Mesenchymal stem cell (in vitro differentiated cells and primary cell): ENCODE measurements around the gene C4orf50.
"Not testable (repeated sequence)": the region's sequence is repeated elsewhere in the genome, so short reads cannot be mapped to it uniquely, and the experiment has no call there.

Experiments used
- DNase-seq: peaks from one replicate; pipeline ENCODE4 v3.0.0-alpha.2; 2013
- H2AFZ ChIP-seq: one replicate; pipeline ENCODE4 v1.6.1; 2013; ENCODE audit warnings: low read depth, mild to moderate bottlenecking, control low read depth, inconsistent platforms, low read length, moderate library complexity
- H2AK5ac ChIP-seq: 2 replicates; pipeline ENCODE4 v1.6.1; 2013; ENCODE audit warnings: low read length, moderate library complexity, mild to moderate bottlenecking, inconsistent platforms; ENCODE audit not compliant: severe bottlenecking
- H2BK120ac ChIP-seq: one replicate; pipeline ENCODE4 v1.6.1; 2013; ENCODE audit warnings: low read depth, mild to moderate bottlenecking, inconsistent platforms, low read length, moderate library complexity
- H2BK12ac ChIP-seq, 2 experiments: one replicate each; pipeline ENCODE4 v1.6.1; 2013; ENCODE audit warnings: inconsistent platforms in 2 of 2, low read length in 2 of 2, mild to moderate bottlenecking in 2 of 2, moderate library complexity in 2 of 2, control low read depth in 1 of 2
- H2BK15ac ChIP-seq: one replicate; pipeline ENCODE4 v1.6.1; 2013; ENCODE audit warnings: mild to moderate bottlenecking, low read depth, inconsistent platforms; ENCODE audit not compliant: poor library complexity, severe bottlenecking
- H2BK5ac ChIP-seq: 2 replicates; pipeline ENCODE4 v1.6.1; 2013; ENCODE audit warnings: low read depth, mild to moderate bottlenecking, low read length, control low read depth, inconsistent platforms; ENCODE audit not compliant: poor library complexity, severe bottlenecking
- H3K14ac ChIP-seq, 2 experiments: one replicate each; pipeline ENCODE4 v1.6.1; 2013; ENCODE audit warnings: inconsistent platforms in 2 of 2, low read length in 2 of 2, control low read depth in 1 of 2, mild to moderate bottlenecking in 1 of 2, moderate library complexity in 1 of 2
- H3K18ac ChIP-seq, 2 experiments: one replicate each; pipeline ENCODE4 v1.6.1; 2013; ENCODE audit warnings: inconsistent platforms in 2 of 2, low read length in 2 of 2, control low read depth in 1 of 2, low read depth in 1 of 2, mild to moderate bottlenecking in 1 of 2
- H3K23ac ChIP-seq, 2 experiments: one replicate each; pipeline ENCODE4 v1.6.1; 2013; ENCODE audit warnings: inconsistent platforms in 2 of 2, low read length in 2 of 2, mild to moderate bottlenecking in 2 of 2, moderate library complexity in 2 of 2, control low read depth in 1 of 2
- H3K27ac ChIP-seq: 2 replicates; pipeline ENCODE4 v1.5.1; 2013; ENCODE audit warnings: mild to moderate bottlenecking, moderate library complexity, low read length, control low read depth, inconsistent platforms; ENCODE audit not compliant: poor library complexity, severe bottlenecking
- H3K27me3 ChIP-seq, 2 experiments: 2 replicates each; pipeline versions ENCODE4 v1.6.1 to v1.7.0; 2013; ENCODE audit warnings: low read length in 2 of 2, mild to moderate bottlenecking in 2 of 2, moderate library complexity in 2 of 2, control low read depth in 1 of 2, inconsistent platforms in 1 of 2; ENCODE audit not compliant: control insufficient read depth in 1 of 2, insufficient read depth in 1 of 2
- H3K36me3 ChIP-seq, 2 experiments: 2 replicates each; pipeline versions ENCODE4 v1.6.1 to v1.7.0; 2013; ENCODE audit warnings: low read length in 2 of 2, control low read depth in 1 of 2, inconsistent platforms in 1 of 2, low read depth in 1 of 2, mild to moderate bottlenecking in 1 of 2; ENCODE audit not compliant: insufficient read depth in 2 of 2, control insufficient read depth in 1 of 2
- H3K4ac ChIP-seq, 2 experiments: one replicate each; pipeline ENCODE4 v1.6.1; 2013; ENCODE audit warnings: inconsistent platforms in 2 of 2, low read length in 2 of 2, mild to moderate bottlenecking in 2 of 2, moderate library complexity in 2 of 2, control low read depth in 1 of 2, low read depth in 1 of 2
- H3K4me1 ChIP-seq: 2 replicates; pipeline ENCODE4 v1.6.1; 2013; ENCODE audit warnings: low read depth, low read length, control low read depth; ENCODE audit not compliant: control insufficient read depth, insufficient read depth
- H3K4me2 ChIP-seq: 2 replicates; pipeline ENCODE4 v1.6.1; 2013; ENCODE audit warnings: low read length, mild to moderate bottlenecking, inconsistent platforms; ENCODE audit not compliant: poor library complexity, severe bottlenecking
- H3K4me3 ChIP-seq, 2 experiments: 2 replicates each; pipeline versions ENCODE4 v1.5.1 to v1.7.0; 2013; ENCODE audit warnings: low read length in 2 of 2, mild to moderate bottlenecking in 2 of 2, control low read depth in 1 of 2, low read depth in 1 of 2; ENCODE audit not compliant: insufficient read depth in 1 of 2
- H3K79me1 ChIP-seq: replicated peaks from 2 replicates; pipeline ENCODE4 v1.6.1; 2013; ENCODE audit warnings: mild to moderate bottlenecking, control low read depth, low read length, inconsistent platforms; ENCODE audit not compliant: poor library complexity, severe bottlenecking
- H3K9ac ChIP-seq: 2 replicates; pipeline ENCODE4 v1.7.0; 2013; ENCODE audit warnings: mild to moderate bottlenecking, low read length, moderate library complexity
- H3K9me3 ChIP-seq: 2 replicates; pipeline ENCODE4 v1.7.0; 2013; ENCODE audit warnings: mild to moderate bottlenecking, low read length; ENCODE audit not compliant: control insufficient read depth
- H4K8ac ChIP-seq: one replicate; pipeline ENCODE4 v1.6.1; 2013; ENCODE audit warnings: inconsistent platforms, mild to moderate bottlenecking, low read length, moderate library complexity
- H4K91ac ChIP-seq: one replicate; pipeline ENCODE4 v1.6.1; 2013; ENCODE audit warnings: mild to moderate bottlenecking, low read length, inconsistent platforms
- WGBS: methylation state at CpG from one replicate; pipeline ENCODE4 v1.1.7; 2013; ENCODE audit warnings: mixed read lengths; 5-methylcytosine and 5-hydroxymethylcytosine counted together

C4orf50 gene

DNA sequence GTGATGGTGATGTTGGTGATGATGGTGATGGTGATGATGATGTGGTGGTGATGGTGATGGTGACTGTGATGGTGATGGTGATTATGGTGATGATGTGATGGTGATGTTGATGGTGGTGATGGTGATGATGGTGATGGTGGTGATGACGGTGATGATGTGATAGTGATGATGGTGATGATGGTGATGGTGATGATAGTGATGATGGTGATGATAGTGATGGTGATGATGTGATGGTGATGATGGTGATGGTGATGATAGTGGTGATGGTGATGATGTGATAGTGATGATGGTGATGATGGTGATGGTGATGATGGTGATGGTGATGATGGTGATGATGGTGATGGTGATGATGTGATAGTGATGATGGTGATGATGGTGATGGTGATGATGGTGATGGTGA is 14.7 kb downstream of the C4orf50 start:
- not testable (repeated sequence) for H2BK120ac ChIP-seq, H3K36me3 ChIP-seq, H3K4ac ChIP-seq, H2BK15ac ChIP-seq, H3K14ac ChIP-seq, H2AFZ ChIP-seq, H3K27ac ChIP-seq, H2AK5ac ChIP-seq, H4K8ac ChIP-seq, H3K4me3 ChIP-seq, H3K18ac ChIP-seq, H2BK5ac ChIP-seq, H3K23ac ChIP-seq, H3K4me1 ChIP-seq, H3K9me3 ChIP-seq, H4K91ac ChIP-seq, H3K9ac ChIP-seq, DNase-seq, H2BK12ac ChIP-seq, H3K79me1 ChIP-seq, H3K4me2 ChIP-seq
- H3K27me3 ChIP-seq = peaks cover 13 to 48% of the 10 kb centered on the region in 2 experiments
- WGBS = 79% methylated on average over 1 of the region's 1 CpG

DNA sequence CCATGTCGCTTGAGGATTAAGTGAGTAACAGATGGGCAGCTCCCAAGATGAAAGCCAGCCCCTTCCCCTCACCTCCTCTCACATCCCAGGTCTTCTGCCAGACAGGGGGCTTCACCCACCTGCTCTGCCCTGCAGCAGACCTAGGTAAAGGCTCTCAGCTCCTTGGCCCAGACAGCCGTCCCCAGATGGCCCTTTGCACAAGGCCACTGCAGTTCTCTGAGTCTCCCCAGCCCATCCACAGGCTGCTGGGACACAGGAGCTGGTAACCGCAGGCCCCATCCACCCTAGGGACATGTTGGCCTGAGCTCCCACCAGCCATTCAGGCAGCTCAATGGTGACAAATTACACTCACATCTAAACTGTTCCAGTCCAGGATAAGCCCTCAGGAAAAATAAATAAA is 15.3 kb downstream of the C4orf50 start:
- Histone ChIP-seq H4K91ac (no peak overlapping the region), H3K27ac (no peak overlapping the region), H3K9ac (no peak overlapping the region), H3K18ac (no peak overlapping the region), H3K4me2 (no peak overlapping the region), H2BK15ac (no peak overlapping the region), H3K79me1 (no peaks in the 10 kb centered on the region), H2AFZ (no peak overlapping the region), H3K4ac (no peak overlapping the region), H3K14ac (no peak overlapping the region), H2BK12ac (no peak overlapping the region), H2AK5ac (no peak overlapping the region), H4K8ac (no peak overlapping the region), H2BK5ac (no peak overlapping the region), H3K4me1 (no peaks in the 10 kb centered on the region), H2BK120ac (no peak overlapping the region), H3K36me3 (no peaks in the 10 kb centered on the region), H3K9me3 (no peaks in the 10 kb centered on the region), H3K4me3 (no peak overlapping the region), H3K27me3 (peaks cover 12 to 46% of the 10 kb centered on the region in 2 experiments), H3K23ac (no peak overlapping the region)
- WGBS = 70% methylated on average over 3 of the region's 3 CpGs
- no peak for DNase-seq

DNA sequence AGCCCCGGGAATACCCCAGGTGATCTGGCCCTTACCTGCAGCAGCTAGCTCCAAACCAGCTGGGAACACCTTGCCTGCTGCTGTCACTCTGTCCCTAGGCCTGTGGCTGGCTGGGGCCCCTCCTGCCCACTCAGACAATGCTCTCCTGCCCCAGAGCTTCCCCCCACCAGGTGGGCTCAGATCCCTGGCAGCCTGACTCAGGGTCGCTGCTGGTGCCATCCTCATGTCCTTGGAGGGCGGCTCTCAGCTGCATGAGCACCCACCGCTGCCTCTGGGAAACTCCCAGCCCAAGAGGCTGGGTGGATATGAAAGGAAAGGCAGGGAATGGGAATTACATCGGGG is 15.8 kb downstream of the C4orf50 start:
- Histone ChIP-seq H4K8ac (no peak overlapping the region), H3K9ac (no peak overlapping the region), H3K4me1 (no peaks in the 10 kb centered on the region), H2BK15ac (no peak overlapping the region), H4K91ac (no peak overlapping the region), H3K4me2 (no peak overlapping the region), H2AFZ (no peak overlapping the region), H3K27me3 (peaks cover 7 to 45% of the 10 kb centered on the region in 2 experiments), H3K23ac (no peak overlapping the region), H3K18ac (no peak overlapping the region), H3K9me3 (no peaks in the 10 kb centered on the region), H3K14ac (no peak overlapping the region), H3K27ac (no peak overlapping the region), H3K4me3 (no peak overlapping the region), H3K79me1 (no peaks in the 10 kb centered on the region), H3K36me3 (no peaks in the 10 kb centered on the region), H2AK5ac (no peak overlapping the region), H2BK5ac (no peak overlapping the region), H2BK12ac (no peak overlapping the region), H3K4ac (no peak overlapping the region), H2BK120ac (no peak overlapping the region)
- 64% methylated on average over 5 of the region's 5 CpGs for WGBS
- DNase-seq = no peak

DNA sequence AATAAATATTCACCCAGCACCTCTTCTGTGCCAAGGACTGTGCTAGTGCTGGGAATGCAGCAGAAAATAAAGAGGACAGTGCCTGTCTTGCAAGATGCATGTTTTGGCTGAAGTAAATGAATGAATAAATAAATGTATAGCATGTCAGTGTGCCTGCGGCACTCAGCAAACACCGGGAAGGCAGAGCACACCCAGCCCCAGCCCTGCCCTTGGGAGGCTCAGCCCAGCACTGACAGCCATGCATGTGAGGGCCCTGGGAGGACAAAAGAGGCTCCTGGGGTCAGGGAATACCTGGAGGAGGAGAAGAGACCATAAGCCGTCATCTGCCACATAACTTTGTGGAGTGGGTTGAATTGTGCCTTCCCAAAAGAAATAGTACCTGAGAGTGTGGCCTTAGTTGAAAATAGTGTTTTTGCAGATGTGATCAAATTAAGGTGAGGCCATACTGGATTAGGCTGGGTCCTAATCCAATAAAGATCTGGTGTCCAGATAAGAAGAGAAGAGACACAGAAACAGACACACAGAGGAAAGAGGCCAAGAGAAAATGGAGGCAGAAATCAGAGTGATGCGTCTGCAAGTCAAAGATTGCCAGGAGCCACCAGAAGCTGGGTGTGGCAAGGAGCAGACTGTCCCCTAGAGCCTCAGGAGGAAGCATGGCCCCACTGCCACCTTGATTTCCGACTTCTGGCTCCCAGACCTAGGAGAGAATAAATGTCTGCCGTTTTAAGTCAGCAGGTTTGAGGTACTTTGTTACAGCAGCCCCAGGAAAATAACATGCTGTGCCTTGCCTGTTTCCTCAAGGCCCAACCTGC is 16.3 kb downstream of the C4orf50 start:
- no peak overlapping the region for H3K4ac ChIP-seq
- H3K79me1 ChIP-seq = no peaks in the 10 kb centered on the region
- no peak overlapping the region for H3K23ac ChIP-seq
- H3K4me2 ChIP-seq = no peak overlapping the region
- no peak overlapping the region for H4K91ac ChIP-seq
- no peak overlapping the region for H4K8ac ChIP-seq
- H3K27me3 ChIP-seq = peaks cover 3 to 39% of the 10 kb centered on the region in 2 experiments
- H2AK5ac ChIP-seq = no peak overlapping the region
- no peaks in the 10 kb centered on the region for H3K9me3 ChIP-seq
- H2BK15ac ChIP-seq = no peak overlapping the region
- no peak overlapping the region for H3K9ac ChIP-seq
- H2BK120ac ChIP-seq = no peak overlapping the region
- 71% methylated on average over 6 of the region's 6 CpGs for WGBS
- no peak overlapping the region for H2BK12ac ChIP-seq
- no peak overlapping the region for H3K4me3 ChIP-seq
- no peak overlapping the region for H3K14ac ChIP-seq
- H3K36me3 ChIP-seq = no peaks in the 10 kb centered on the region
- no peak overlapping the region for H3K27ac ChIP-seq
- no peak overlapping the region for H3K18ac ChIP-seq
- no peaks in the 10 kb centered on the region for H3K4me1 ChIP-seq
- H2AFZ ChIP-seq = no peak overlapping the region
- DNase-seq = no peak
- no peak overlapping the region for H2BK5ac ChIP-seq
